Adrenal gland (tissue), 12 donors: ENCODE results near the gene PTH1R. TPM values are rescaled to one million over a fixed set of nuclear protein-coding genes. Genes with fewer than 3 reads are reported as not detected.
A peak's percentile ranks its signal among the peaks of the same experiment; 100 is the strongest.

Source experiments
- DNase-seq, 7 donors: peaks; one replicate each; pipeline ENCODE4 v3.0.0-alpha.2; 2019 to 2020
- H3K27ac ChIP-seq, 5 donors: fragments of 200-600 bp; sonication (generic) in 4 of 5; 1 replicate in 3 of 5; 2 replicates in 2 of 5; pipeline versions ENCODE4 v1.5.1 to v1.8.0; 2016 to 2020; ENCODE audit warnings: mild to moderate bottlenecking in 1 of 5
- H3K27me3 ChIP-seq: fragments of 200-600 bp; 2 replicates; pipeline ENCODE4 v1.8.0; 2021
- H3K36me3 ChIP-seq, 2 donors: fragments of 200-600 bp; replicated peaks in 1 of 2; 1 replicate in 1 of 2; 2 replicates in 1 of 2; pipeline versions ENCODE4 v1.5.1 to v1.8.0; 2018 to 2022
- H3K4me1 ChIP-seq, 2 donors: fragments of 200-600 bp; replicated peaks in 1 of 2; 1 replicate in 1 of 2; 2 replicates in 1 of 2; pipeline versions ENCODE4 v1.5.1 to v1.8.0; 2018 to 2021
- H3K4me3 ChIP-seq, 4 donors: fragments of 200-600 bp; sonication (generic) in 3 of 4; one replicate each; pipeline ENCODE4 v1.5.1; 2016 to 2018
- H3K9me3 ChIP-seq, 3 donors: fragments of 200-600 bp; sonication (generic) in 1 of 3; replicated peaks in 1 of 3; 1 replicate in 2 of 3; 2 replicates in 1 of 3; pipeline versions ENCODE4 v1.5.1 to v1.8.0; 2016 to 2021
- CTCF ChIP-seq, 6 experiments: fragments of 450-650 bp in 4 of 6; fragments of 200-600 bp in 2 of 6; sonication (generic) in 1 of 6; IDR thresholded peaks; 1 replicate in 5 of 6; 2 replicates in 1 of 6; pipeline versions ENCODE4 v1.5.1 to v1.8.0; 2016 to 2021; ENCODE audit warnings: antibody characterized with exemption in 6 of 6, mild to moderate bottlenecking in 2 of 6, moderate library complexity in 1 of 6
- POLR2A ChIP-seq, 2 donors: fragments of 450-650 bp; IDR thresholded peaks; one replicate each; pipeline ENCODE4 v1.6.1; 2017; ENCODE audit warnings: antibody characterized with exemption in 2 of 2, mild to moderate bottlenecking in 2 of 2, moderate library complexity in 1 of 2
- WGBS, 4 donors: extraction: QIAGEN DNeasy Blood & Tissue Kit in 2 of 4; methylation state at CpG; one replicate each; pipeline versions ENCODE4 v1.1.5 to v1.1.7; 2013 to 2017; 5-methylcytosine and 5-hydroxymethylcytosine counted together
- intact Hi-C, 2 donors: fragments of 100-400 bp; cut with DNase I; formaldehyde crosslinking; loops; one replicate each; pipeline versions ENCODE4 v1.14.1 to v1.15.0; 2022 to 2023
- polyA plus RNA-seq, 3 donors: library from polyadenylated mRNA; stranded (reverse); fragments of 200-250 nt in 2 of 3; fragments of 350-450 nt in 1 of 3; fragmentation: Illumina TruSeq in 1 of 3; extraction: RNeasy Lipid Tissue Mini Kit (QIAGEN cat#74804) in 1 of 3; gene quantifications; one replicate each; pipeline ENCODE4 v1.2.3, GENCODE V29; 2013 to 2014
- total RNA-seq, 9 donors: library from RNA; depleted of rRNA in 4 of 9; stranded (reverse); fragments of >200 nt in 4 of 9; fragments of 120-200 nt in 1 of 9; fragmentation: NEBNext Ultra II Directional in 1 of 9; extraction: Animal tissue kit (Norgen Biotek cat#: 25700) in 1 of 9; gene quantifications; one replicate each; pipeline versions ENCODE4 v1.1.0 to v1.2.4, GENCODE V29; 2013 to 2023
- donor health status: healthy with polysubstance abuse.
- donor health status: Bipolar disorder and iron deficiency.
- donor health status: DM: yes; HTN: yes; CAD: no.
- donor health status: DM: no; HTN: no; CAD: no.
- donor health status: DM: no; HTN: no; CAD: no.
- donor health status: DM: yes; HTN: yes; CAD: no.

PTH1R gene
- total and polyA plus RNA-seq, 12 donors, result 10.0 to 1,399 (median 47.5) TPM

- peak in 1 of 7 donors; percentile 19 for DNase-seq
- no peaks in the 10 kb centered on the region for H3K9me3 ChIP-seq
- no peak overlapping the region for H3K4me3 ChIP-seq
- peaks cover 0 to 5% of the 10 kb centered on the region in 2 donors for H3K4me1 ChIP-seq
- peaks cover 1% of the 10 kb centered on the region for H3K27me3 ChIP-seq
- 71 to 79% (median 75%) methylated on average over 15 to 21 of the region's 21 CpGs for WGBS, 4 donors
- H3K27ac ChIP-seq, result no peak overlapping the region
- intact Hi-C loops, result loop anchor here in 1 of 2 donors (5.0 kb wide), 1 partner anchor 41 kb away; the partner anchor contains the start of gene MYL3
- no peaks in the 10 kb centered on the region for H3K36me3 ChIP-seq
- TF ChIP-seq POLR2A (IDR thresholded peaks at IDR 0.05) (no peak), CTCF (IDR thresholded peaks at IDR 0.05) (no peak)
Measured at GRCh38 chr3:46903341-46904302, 26.1 kb downstream of the PTH1R start.

DNA sequence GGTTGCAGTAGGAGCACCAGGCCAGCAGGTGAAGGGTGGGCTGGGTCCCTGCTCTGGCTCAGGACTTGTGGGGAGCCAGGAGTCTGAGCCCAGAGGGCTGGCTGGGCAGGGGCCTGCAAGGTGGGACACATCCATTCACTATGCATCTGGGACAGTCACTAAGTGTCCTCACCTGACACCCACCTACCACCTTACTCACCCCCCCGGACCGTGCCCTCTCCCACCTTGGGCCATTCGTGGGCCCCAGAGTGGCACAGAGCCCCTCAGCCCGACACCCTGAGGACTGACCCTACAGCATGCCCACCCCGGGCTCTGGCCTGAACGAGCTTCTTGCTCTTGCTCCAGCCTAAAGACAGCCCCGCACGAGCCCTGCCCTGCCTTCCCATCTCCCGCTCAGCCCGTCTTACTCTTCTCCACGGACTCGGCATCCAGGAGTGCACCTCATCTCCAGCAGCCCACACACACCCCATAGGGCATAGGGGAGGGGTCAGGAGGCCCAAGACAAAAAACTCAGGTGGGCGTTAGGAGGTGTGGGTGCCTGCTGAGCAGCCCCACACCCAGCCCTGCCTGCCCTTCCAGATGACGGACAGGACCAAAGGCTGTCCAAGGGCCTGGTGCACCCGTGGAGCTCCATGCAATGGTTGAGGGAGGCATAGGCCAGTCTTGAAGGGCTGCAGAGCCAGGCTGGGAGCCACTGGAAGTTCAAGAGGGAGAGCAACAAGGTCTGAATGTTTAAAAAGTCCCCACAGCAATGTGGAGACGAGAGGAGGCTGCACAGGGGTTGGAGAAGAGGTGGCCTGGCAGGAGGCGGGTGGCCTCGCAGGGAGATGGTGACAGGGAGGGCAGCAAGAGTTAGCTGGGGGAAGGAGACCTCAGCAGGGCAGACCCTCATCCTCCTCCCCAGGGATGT, 27.0 kb downstream of the PTH1R start:
- H3K27me3 ChIP-seq, result no peaks in the 10 kb centered on the region
- no peaks in the 10 kb centered on the region for H3K9me3 ChIP-seq
- TF ChIP-seq POLR2A (IDR thresholded peaks at IDR 0.05), result no peak
- no peak for TF ChIP-seq CTCF (IDR thresholded peaks at IDR 0.05)
- H3K4me3 ChIP-seq, result no peak overlapping the region
- H3K27ac ChIP-seq, result no peak overlapping the region
- 85 to 90% (median 88%) methylated on average over 18 of the region's 18 CpGs for WGBS, 4 donors
- intact Hi-C loops, result loop anchor here (5.0 kb wide), 3 partner anchors 37 to 197 kb away; partner anchors contain the start of gene MYL3 (in 1 of the 2)
- H3K4me1 ChIP-seq, result peaks cover 0 to 9% of the 10 kb centered on the region in 2 donors
- H3K36me3 ChIP-seq, result no peaks in the 10 kb centered on the region
- DNase-seq, result peak in 1 of 7 donors; percentile 5

- peaks cover 0 to 11% of the 10 kb centered on the region in 2 donors for H3K4me1 ChIP-seq
- H3K4me3 ChIP-seq, result no peak overlapping the region
- 89 to 100% (median 91%) methylated on average over 1 to 3 of the region's 3 CpGs for WGBS, 4 donors
- TF ChIP-seq POLR2A (IDR thresholded peaks at IDR 0.05) (no peak), CTCF (IDR thresholded peaks at IDR 0.05) (no peak)
- H3K9me3 ChIP-seq, result no peaks in the 10 kb centered on the region
- intact Hi-C loops, result loop anchor here in 1 of 2 donors (5.0 kb wide), 2 partner anchors 38 to 198 kb away; no protein-coding TSS in a partner anchor
- no peak overlapping the region for H3K27ac ChIP-seq
- no peaks in the 10 kb centered on the region for H3K36me3 ChIP-seq
- H3K27me3 ChIP-seq, result no peaks in the 10 kb centered on the region
- DNase-seq, result no peak
Measured at GRCh38 chr3:46905213-46905560, 27.7 kb downstream of the PTH1R start.
